ENCODE measurements around the gene IGF1R.

Gene IGF1R

GRCh38 chr15:98866511-98866910 lies 218.2 kb downstream of the IGF1R start:
- TF ChIP-seq, protein P1, sequence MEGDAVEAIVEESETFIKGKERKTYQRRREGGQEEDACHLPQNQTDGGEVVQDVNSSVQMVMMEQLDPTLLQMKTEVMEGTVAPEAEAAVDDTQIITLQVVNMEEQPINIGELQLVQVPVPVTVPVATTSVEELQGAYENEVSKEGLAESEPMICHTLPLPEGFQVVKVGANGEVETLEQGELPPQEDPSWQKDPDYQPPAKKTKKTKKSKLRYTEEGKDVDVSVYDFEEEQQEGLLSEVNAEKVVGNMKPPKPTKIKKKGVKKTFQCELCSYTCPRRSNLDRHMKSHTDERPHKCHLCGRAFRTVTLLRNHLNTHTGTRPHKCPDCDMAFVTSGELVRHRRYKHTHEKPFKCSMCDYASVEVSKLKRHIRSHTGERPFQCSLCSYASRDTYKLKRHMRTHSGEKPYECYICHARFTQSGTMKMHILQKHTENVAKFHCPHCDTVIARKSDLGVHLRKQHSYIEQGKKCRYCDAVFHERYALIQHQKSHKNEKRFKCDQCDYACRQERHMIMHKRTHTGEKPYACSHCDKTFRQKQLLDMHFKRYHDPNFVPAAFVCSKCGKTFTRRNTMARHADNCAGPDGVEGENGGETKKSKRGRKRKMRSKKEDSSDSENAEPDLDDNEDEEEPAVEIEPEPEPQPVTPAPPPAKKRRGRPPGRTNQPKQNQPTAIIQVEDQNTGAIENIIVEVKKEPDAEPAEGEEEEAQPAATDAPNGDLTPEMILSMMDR (IDR thresholded peaks at IDR 0.05; ENCODE audit: borderline replicate concordance, insufficient read depth, low read depth, low read length): no peak
- peak overlapping the region; percentile 40 for H3K4me3 ChIP-seq (ENCODE audit: low read depth, low read length)

DNA sequence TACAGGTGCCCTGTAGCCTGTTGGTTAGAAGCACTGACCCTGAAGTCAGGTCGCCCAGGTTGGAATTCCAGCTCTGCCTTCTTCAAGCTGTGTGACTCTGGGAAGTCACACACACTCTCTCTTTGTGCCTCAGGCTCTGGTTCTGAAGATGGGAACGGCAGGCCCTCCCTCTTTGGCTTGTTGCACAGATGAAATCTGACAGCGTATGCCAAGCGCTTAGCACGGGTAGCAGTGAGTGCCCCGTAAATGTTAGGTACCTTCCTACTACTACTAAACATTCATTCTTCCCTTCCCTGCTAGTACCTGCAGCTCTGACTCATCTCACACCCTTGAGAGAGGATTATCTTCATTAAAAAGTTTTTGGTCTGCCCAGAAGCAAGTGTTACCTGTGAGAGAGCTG lies 220.2 kb downstream of the IGF1R start:
- no peak overlapping the region for H3K4me3 ChIP-seq (ENCODE audit: low read depth, low read length)
- TF ChIP-seq, protein P1 (IDR thresholded peaks at IDR 0.05; ENCODE audit: borderline replicate concordance, insufficient read depth, low read depth, low read length): no peak

DNA sequence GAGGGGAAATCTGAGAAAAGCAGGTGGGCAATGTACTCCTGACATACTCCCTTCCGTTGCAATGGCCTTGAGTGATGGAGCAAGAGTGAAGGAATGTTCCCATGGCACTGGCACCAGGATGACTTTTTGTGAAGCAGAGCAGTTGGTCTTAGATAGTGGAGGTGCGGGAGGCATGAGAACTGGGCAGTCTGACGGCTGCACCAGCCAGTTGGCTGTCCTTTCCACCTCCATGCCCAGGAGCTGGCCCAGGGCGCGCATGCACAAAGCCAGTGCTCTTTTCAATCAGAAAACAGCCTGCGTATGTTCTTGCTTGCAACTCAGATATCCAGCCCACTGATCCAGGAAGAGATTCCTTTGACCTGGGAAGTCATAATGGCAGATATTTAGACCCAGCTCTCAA lies 222.4 kb downstream of the IGF1R start:
- TF ChIP-seq, protein P1 (IDR thresholded peaks at IDR 0.05; ENCODE audit: borderline replicate concordance, insufficient read depth, low read depth, low read length): no peak
- H3K4me3 ChIP-seq (ENCODE audit: low read depth, low read length): no peak overlapping the region

DNA sequence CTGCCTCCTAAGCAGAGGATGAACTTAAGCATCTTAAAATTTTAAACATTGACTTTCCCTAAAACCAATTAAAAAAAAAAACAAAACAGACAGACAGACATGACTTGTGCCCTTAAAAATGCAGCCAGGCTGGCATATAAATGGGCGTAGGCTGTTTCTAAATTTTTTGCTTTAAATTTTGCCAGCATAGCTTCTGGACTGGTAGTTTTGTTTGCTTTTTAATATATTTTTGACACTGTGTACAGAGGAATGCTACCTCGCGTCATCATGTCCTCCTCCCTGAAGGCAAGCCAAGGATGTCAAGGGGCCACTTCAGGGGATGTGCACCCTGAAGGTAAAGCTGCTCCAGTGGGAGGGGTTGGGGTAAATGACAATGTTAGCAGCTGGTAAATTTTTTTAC lies 224.4 kb downstream of the IGF1R start:
- no peak overlapping the region for H3K4me3 ChIP-seq (ENCODE audit: low read depth, low read length)
- TF ChIP-seq, protein P1 (IDR thresholded peaks at IDR 0.05; ENCODE audit: borderline replicate concordance, insufficient read depth, low read depth, low read length): no peak

- H3K4me3 ChIP-seq (ENCODE audit: low read depth, low read length): no peak overlapping the region
- TF ChIP-seq, protein P1 (IDR thresholded peaks at IDR 0.05; ENCODE audit: borderline replicate concordance, insufficient read depth, low read depth, low read length): no peak
Measured at GRCh38 chr15:98873441-98874218, 225.3 kb downstream of the IGF1R start.

- TF ChIP-seq, protein P1 (IDR thresholded peaks at IDR 0.05; ENCODE audit: borderline replicate concordance, insufficient read depth, low read depth, low read length): no peak
- no peak overlapping the region for H3K4me3 ChIP-seq (ENCODE audit: low read depth, low read length)
Measured at GRCh38 chr15:98874370-98874769, 226.0 kb downstream of the IGF1R start.

- TF ChIP-seq, protein P1 (IDR thresholded peaks at IDR 0.05; ENCODE audit: borderline replicate concordance, insufficient read depth, low read depth, low read length): no peak
- no peak overlapping the region for H3K4me3 ChIP-seq (ENCODE audit: low read depth, low read length)
Measured at GRCh38 chr15:98874773-98875172, 226.4 kb downstream of the IGF1R start.
